Brain microvascular endothelial cell (primary cell): ENCODE results near the gene TIMM8B.
"Not testable (repeated sequence)": the region's sequence is repeated elsewhere in the genome, so short reads cannot be mapped to it uniquely, and the experiment has no call there.

ENCODE experiments used
- DNase-seq: peaks from one replicate; pipeline ENCODE4 v3.0.0-alpha.2; 2020
- H3K27ac ChIP-seq: fragments of 250-450 bp; sonication (Bioruptor Pico); 2 replicates; pipeline ENCODE4 v1.5.1; 2020; ENCODE audit warnings: mild to moderate bottlenecking, moderate library complexity
- H3K27me3 ChIP-seq: fragments of 250-450 bp; sonication (Bioruptor Pico); replicated peaks from 2 replicates; pipeline ENCODE4 v1.5.1; 2020; ENCODE audit warnings: mild to moderate bottlenecking
- H3K36me3 ChIP-seq: fragments of 250-450 bp; sonication (Bioruptor Pico); replicated peaks from 2 replicates; pipeline ENCODE4 v1.5.1; 2020; ENCODE audit warnings: mild to moderate bottlenecking
- H3K4me3 ChIP-seq: 2 replicates; pipeline ENCODE4 v1.5.1; 2011; ENCODE audit warnings: low read depth, mild to moderate bottlenecking, control low read depth, low read length, moderate library complexity
- in situ Hi-C: cut with HindIII; loops from 2 replicates; pipeline ENCODE4 v1.10.0; 2017; ENCODE audit warnings: low sequenced_read_pairs, low pct_ligation_motif_present
- TF ChIP-seq, protein P1 (sequence below): IDR thresholded peaks from 2 replicates; pipeline ENCODE4 v1.5.1; 2011; ENCODE audit warnings: low read depth, mild to moderate bottlenecking, moderate library complexity, low read length, control low read depth, inconsistent platforms; ENCODE audit errors: missing control alignments

The TIMM8B gene

DNA sequence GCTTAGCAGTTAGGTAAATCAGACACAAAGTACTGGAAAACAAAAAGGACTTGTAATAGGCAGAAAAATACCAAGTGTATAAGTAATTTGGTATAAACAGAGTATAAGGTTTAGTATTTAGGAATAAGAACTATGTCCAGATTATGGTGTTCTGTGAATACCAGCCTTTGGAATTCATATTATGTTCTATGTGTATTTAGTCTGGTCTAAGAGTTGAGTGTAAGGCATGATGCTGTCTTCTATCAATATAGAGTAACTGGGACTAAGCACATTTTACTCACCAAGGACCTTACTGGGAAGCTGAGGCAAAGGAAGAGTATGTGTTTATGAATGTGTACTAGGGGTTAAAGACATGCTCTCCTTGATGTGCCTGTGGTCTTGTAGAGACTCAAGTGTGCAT lies 9.6 kb upstream of the TIMM8B start:
- Histone ChIP-seq H3K36me3 (peaks cover 28% of the 10 kb centered on the region), H3K27me3 (no peaks in the 10 kb centered on the region), H3K4me3 (no peak overlapping the region), H3K27ac (no peak overlapping the region)
- no peak for DNase-seq
- TF ChIP-seq, protein P1, sequence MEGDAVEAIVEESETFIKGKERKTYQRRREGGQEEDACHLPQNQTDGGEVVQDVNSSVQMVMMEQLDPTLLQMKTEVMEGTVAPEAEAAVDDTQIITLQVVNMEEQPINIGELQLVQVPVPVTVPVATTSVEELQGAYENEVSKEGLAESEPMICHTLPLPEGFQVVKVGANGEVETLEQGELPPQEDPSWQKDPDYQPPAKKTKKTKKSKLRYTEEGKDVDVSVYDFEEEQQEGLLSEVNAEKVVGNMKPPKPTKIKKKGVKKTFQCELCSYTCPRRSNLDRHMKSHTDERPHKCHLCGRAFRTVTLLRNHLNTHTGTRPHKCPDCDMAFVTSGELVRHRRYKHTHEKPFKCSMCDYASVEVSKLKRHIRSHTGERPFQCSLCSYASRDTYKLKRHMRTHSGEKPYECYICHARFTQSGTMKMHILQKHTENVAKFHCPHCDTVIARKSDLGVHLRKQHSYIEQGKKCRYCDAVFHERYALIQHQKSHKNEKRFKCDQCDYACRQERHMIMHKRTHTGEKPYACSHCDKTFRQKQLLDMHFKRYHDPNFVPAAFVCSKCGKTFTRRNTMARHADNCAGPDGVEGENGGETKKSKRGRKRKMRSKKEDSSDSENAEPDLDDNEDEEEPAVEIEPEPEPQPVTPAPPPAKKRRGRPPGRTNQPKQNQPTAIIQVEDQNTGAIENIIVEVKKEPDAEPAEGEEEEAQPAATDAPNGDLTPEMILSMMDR, result no peak
- in situ Hi-C loops, result no loop called here

DNA sequence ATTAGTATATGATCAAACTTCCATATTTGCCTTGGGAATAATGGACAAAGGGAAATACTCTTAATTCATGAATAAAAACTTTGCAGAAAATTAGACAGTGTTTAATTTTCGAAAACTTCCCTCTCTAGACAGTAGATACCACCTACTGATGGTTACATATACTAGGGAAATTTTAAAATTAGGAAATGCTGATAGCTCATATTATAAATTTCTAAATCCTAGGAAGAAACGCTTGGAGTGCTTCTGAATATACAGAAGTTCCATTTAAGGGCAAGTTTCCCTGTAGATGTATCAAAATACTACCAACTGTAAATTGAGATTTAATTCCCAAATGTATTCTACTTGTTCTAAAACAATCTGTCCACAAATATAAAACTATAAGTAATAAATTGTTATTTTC lies 8.7 kb upstream of the TIMM8B start:
- H3K36me3 ChIP-seq, result peaks cover 33% of the 10 kb centered on the region
- DNase-seq, in situ Hi-C loops, H3K27me3 ChIP-seq, H3K27ac ChIP-seq, H3K4me3 ChIP-seq: not testable (repeated sequence)

DNA sequence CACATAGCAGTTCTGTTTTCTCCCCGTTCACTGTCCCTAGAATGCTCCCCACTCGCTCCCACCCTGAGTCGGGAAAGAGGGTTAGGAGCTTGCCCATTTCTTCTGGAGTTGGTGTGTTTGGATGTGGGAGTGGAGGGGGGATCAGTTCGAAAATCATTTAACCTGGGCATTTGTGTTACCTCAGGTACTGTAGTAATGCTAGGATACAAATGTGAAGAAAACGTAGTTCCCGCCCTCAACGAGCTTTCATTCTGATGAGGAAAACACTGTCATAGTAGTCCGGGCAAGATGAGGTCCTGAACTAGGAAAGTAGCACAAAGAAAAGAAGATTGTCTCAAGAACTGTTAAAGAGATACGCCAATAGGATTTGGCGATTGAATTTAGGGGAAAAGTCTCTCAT lies 656 bp upstream of the TIMM8B start:
- Histone ChIP-seq H3K27me3 (no peaks in the 10 kb centered on the region), H3K36me3 (peaks cover 48% of the 10 kb centered on the region), H3K4me3 (peak overlapping the region; percentile 99), H3K27ac (peak overlapping the region; percentile 64)
- TF ChIP-seq, protein P1, result no peak
- in situ Hi-C loops, result no loop called here
- no peak for DNase-seq

DNA sequence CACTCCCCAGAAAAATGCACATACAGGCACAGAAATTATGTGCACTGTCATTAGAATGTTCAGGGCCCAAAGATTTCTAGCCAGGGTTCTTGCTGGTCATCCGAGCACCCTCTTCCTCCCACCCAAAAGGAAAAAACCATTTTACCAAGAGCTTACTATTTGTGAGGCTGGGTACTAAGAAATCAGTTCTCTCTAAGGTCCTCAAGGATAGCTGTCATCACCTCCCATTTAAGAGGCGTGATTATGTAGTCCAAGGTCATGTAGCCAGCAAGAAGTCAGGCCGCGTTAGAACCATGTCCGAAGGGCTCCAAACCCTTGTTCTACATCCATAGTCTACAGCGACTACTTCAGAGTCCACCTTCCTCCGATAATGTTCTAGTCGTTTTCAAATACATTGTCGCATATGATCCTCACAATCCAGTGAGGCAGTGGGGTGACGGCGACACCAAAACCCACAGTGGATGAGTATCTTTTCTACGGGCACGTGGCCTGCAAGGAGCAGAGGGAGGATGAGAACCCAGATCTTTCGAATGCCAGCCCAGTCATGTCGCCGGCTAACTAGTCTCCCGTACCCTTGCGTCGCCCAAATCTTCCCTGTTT lies 634 bp downstream of the TIMM8B start:
- Histone ChIP-seq H3K27me3 (no peaks in the 10 kb centered on the region), H3K4me3 (peak overlapping the region; percentile 99), H3K36me3 (peaks cover 44% of the 10 kb centered on the region), H3K27ac (peak overlapping the region; percentile 64)
- TF ChIP-seq, protein P1, result no peak
- in situ Hi-C loops, result no loop called here
- peak; percentile 29 for DNase-seq

DNA sequence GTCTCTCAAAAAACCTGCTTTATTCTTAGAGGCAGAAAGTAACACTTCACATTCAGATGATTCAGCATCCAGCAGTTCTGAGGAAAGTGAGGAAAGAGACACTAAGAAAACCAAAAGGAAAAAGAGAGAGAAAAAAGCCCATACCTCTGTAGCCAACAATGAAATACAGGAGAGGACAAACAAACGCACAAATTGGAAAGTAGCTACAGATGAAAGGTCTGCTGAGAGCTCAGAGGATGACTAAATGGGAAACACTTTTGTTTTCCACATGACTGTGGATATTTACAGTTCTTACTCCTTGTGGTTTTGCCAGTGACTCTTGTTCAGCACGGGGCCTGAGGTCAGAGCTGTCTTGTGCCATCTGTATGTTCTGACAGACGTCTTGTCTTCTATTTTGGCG lies 3.8 kb downstream of the TIMM8B start:
- peak; percentile 54 for DNase-seq
- TF ChIP-seq, protein P1, result no peak
- Histone ChIP-seq H3K4me3 (no peak overlapping the region), H3K27ac (peak overlapping the region; percentile 84), H3K36me3 (peaks cover 47% of the 10 kb centered on the region), H3K27me3 (no peaks in the 10 kb centered on the region)
- in situ Hi-C loops, result no loop called here

DNA sequence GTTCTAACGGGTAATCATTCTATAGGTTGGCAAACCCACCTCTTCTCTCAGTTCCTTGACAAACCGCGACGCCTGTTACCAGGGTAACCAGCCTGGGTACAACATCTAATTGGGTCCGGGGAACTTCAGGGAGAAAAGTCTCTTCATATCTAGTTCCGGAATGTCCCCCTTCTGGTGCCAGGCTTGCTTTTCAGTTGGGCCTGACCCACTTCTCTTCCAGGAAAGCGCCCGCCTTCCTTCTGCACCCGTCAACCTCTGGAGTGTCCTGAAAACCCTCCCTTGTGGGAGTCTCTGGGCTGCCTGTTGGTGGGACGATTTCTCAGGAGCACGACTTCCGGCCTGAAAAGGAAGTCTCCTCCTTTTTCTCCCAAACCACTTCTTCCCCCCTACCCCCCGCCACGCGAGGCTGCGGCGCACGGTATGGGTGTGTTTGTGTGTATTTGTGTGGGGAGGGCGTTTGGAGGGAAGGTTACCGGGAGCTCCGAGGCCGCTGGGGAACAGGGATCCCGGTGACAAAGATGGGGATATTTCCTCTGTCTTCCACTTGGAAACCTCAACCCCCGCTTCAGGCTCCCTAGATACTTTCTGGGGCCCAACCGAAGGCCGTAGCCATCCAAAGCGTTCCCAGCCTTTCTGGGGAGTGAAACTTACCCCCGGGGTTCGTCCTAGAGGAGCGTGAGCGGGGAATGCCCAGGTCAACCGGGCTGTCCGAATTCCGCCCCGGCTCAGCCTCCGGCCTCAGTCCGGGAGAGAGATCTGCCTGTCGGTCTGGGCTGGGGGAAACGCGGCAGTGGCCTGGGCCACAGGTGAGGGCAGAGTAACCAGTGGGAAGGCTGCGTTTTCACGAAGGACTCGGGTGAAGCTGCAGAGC lies 12.4 kb downstream of the TIMM8B start, which contains the start of the genes NKAPD1 and PIH1D2:
NKAPD1 (plus strand) TSS at position 359 of the 871 bp plus-strand sequence. CDS start 1,276 bp downstream, outside the sequence.
PIH1D2 (minus strand) TSS at position 77 of the 871 bp plus-strand sequence. CDS start 843 bp downstream, outside the sequence.
- DNase-seq, result peak; percentile 72
- peaks cover 24% of the 10 kb centered on the region for H3K36me3 ChIP-seq
- no peaks in the 10 kb centered on the region for H3K27me3 ChIP-seq
- TF ChIP-seq, protein P1, result peak; percentile 34
- H3K27ac ChIP-seq, result peak within 1 kb of the TSS; percentile 90
- in situ Hi-C loops, result no loop called here
- peak within 1 kb of the TSS; percentile 93 for H3K4me3 ChIP-seq
